Smooth muscle cell (in vitro differentiated cells): ENCODE data around the gene DNAH11. TPM values are rescaled to one million over a fixed set of nuclear protein-coding genes. Genes with fewer than 3 reads are reported as not detected.

Experiments used
- DNase-seq: peaks from one replicate; lab custom pipeline; 2025; ENCODE audit not compliant: unreplicated experiment; lab: John Stamatoyannopoulos, UW
- H2AFZ ChIP-seq: fragments of 200-600 bp; sonication (generic); 2 replicates; pipeline ENCODE4 v1.6.0; 2016; ENCODE audit warnings: antibody characterized with exemption, low read depth, mild to moderate bottlenecking
- H3F3A ChIP-seq: fragments of 200-600 bp; sonication (generic); 2 replicates; pipeline ENCODE4 v1.6.0; 2017; ENCODE audit warnings: antibody characterized with exemption, low read depth
- H3K27ac ChIP-seq: fragments of 200-600 bp; sonication (generic); 2 replicates; pipeline ENCODE4 v1.5.1; 2016; ENCODE audit warnings: low read depth, mild to moderate bottlenecking
- H3K27me3 ChIP-seq: fragments of 200-600 bp; sonication (generic); 2 replicates; pipeline ENCODE4 v1.6.1; 2016; ENCODE audit warnings: low read depth, mild to moderate bottlenecking
- H3K36me3 ChIP-seq: fragments of 200-600 bp; sonication (generic); 2 replicates; pipeline ENCODE4 v1.5.1; 2016; ENCODE audit warnings: low read depth
- H3K4me1 ChIP-seq: fragments of 200-600 bp; sonication (generic); 2 replicates; pipeline ENCODE4 v1.5.1; 2016; ENCODE audit warnings: low read depth
- H3K4me2 ChIP-seq: fragments of 200-600 bp; sonication (generic); 2 replicates; pipeline ENCODE4 v1.6.0; 2016; ENCODE audit warnings: mild to moderate bottlenecking
- H3K4me3 ChIP-seq: fragments of 200-600 bp; sonication (generic); 2 replicates; pipeline ENCODE4 v1.5.1; 2016; ENCODE audit warnings: mild to moderate bottlenecking
- H3K79me2 ChIP-seq: fragments of 200-600 bp; sonication (generic); 2 replicates; pipeline ENCODE4 v1.6.0; 2016; ENCODE audit warnings: low read depth, mild to moderate bottlenecking
- H3K9ac ChIP-seq: fragments of 200-600 bp; sonication (generic); 2 replicates; pipeline ENCODE4 v1.6.0; 2016; ENCODE audit warnings: low read depth
- H3K9me3 ChIP-seq: fragments of 200-600 bp; sonication (generic); replicated peaks from 2 replicates; pipeline ENCODE4 v1.5.1; 2016; ENCODE audit warnings: low read depth
- H4K20me1 ChIP-seq: fragments of 200-600 bp; sonication (generic); 2 replicates; pipeline ENCODE4 v1.6.0; 2016; ENCODE audit warnings: low read depth
- WGBS: methylation state at CpG from one replicate; pipeline ENCODE4 v1.1.7; 2016; ENCODE audit warnings: low lambda C conversion rate; 5-methylcytosine and 5-hydroxymethylcytosine counted together
- polyA plus RNA-seq: library from polyadenylated mRNA; unstranded; fragments of >200 nt; fragmentation: Nextera tagmentation; extraction: Ambion mirVana; gene quantifications from 2 replicates; pipeline ENCODE4 v1.2.1, GENCODE V29; 2016
- total RNA-seq: library from RNA; depleted of rRNA; stranded (reverse); fragments of >200 nt; gene quantifications from 2 replicates; pipeline ENCODE4 v1.2.3, GENCODE V29; 2014
- TF ChIP-seq, protein P1 (sequence below): fragments of 200-600 bp; sonication (generic); IDR thresholded peaks from 2 replicates; pipeline ENCODE4 v1.5.1; 2017; ENCODE audit warnings: borderline replicate concordance, mild to moderate bottlenecking, antibody characterized with exemption; ENCODE audit not compliant: insufficient read depth, poor library complexity, severe bottlenecking

The DNAH11 gene
- total and polyA plus RNA-seq, 2 experiments from 2014 or later: 0.22 to 0.63 TPM

DNA sequence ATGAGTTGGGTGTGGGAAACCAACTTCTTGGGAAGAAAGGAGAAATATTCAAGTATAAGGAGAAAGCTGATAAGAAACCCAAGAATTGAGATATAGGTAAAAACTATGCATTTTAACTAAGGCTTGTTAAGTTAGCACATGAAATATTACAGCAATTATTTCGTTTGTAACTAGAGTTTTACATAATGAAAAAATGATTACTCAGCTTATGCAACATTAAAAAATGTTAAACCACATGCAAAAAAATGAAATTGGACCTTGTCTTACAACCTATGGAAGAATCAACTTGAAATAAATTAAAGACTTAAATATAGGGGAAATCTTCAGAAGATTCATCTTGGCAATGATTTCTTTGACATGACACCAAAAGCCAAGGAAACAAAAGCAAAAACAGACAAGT is 219.6 kb downstream of the DNAH11 start:
- no peaks in the 10 kb centered on the region for H3K9me3 ChIP-seq
- no peak overlapping the region for H2AFZ ChIP-seq
- peaks cover 6% of the 10 kb centered on the region for H3K27me3 ChIP-seq
- H3K4me1 ChIP-seq: peaks cover 13% of the 10 kb centered on the region
- no peak overlapping the region for H3K27ac ChIP-seq
- TF ChIP-seq, protein P1, sequence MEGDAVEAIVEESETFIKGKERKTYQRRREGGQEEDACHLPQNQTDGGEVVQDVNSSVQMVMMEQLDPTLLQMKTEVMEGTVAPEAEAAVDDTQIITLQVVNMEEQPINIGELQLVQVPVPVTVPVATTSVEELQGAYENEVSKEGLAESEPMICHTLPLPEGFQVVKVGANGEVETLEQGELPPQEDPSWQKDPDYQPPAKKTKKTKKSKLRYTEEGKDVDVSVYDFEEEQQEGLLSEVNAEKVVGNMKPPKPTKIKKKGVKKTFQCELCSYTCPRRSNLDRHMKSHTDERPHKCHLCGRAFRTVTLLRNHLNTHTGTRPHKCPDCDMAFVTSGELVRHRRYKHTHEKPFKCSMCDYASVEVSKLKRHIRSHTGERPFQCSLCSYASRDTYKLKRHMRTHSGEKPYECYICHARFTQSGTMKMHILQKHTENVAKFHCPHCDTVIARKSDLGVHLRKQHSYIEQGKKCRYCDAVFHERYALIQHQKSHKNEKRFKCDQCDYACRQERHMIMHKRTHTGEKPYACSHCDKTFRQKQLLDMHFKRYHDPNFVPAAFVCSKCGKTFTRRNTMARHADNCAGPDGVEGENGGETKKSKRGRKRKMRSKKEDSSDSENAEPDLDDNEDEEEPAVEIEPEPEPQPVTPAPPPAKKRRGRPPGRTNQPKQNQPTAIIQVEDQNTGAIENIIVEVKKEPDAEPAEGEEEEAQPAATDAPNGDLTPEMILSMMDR: no peak
- no peak overlapping the region for H3K4me3 ChIP-seq
- no peaks in the 10 kb centered on the region for H4K20me1 ChIP-seq
- no peak overlapping the region for H3K4me2 ChIP-seq
- H3K36me3 ChIP-seq: no peaks in the 10 kb centered on the region
- H3K9ac ChIP-seq: no peak overlapping the region
- 81% methylated on average over 1 of the region's 1 CpG for whole genome bisulfite sequencing
- H3K79me2 ChIP-seq: no peaks in the 10 kb centered on the region
- no peaks in the 10 kb centered on the region for H3F3A ChIP-seq
- DNase-seq: no peak

DNA sequence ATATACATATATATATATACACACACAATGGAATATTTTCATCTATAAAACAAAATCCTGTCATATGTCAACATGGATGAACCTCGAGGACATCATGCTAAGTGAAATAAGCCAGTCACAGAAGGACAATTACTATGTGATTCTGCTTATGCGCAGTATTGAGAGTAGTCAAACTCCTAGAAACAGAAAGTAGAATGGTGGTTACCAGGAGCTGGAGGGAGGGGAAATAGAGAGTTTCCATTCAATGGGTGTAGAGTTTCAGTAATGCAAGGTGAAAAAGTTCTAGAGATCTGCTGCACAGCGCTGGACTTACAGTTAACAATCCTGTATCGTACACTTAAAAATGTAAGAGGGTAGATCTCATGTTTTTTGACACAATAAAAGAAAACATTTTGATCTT is 221.0 kb downstream of the DNAH11 start:
- Histone ChIP-seq H3K4me3 (no peak overlapping the region), H3K36me3 (no peaks in the 10 kb centered on the region), H3K9ac (no peak overlapping the region), H3K9me3 (no peaks in the 10 kb centered on the region), H2AFZ (no peak overlapping the region), H3K27me3 (peaks cover 19% of the 10 kb centered on the region), H3K27ac (no peak overlapping the region), H3F3A (no peaks in the 10 kb centered on the region), H4K20me1 (no peaks in the 10 kb centered on the region), H3K79me2 (no peaks in the 10 kb centered on the region), H3K4me1 (peaks cover 13% of the 10 kb centered on the region), H3K4me2 (no peak overlapping the region)
- TF ChIP-seq, protein P1: no peak
- WGBS: 96% methylated on average over 4 of the region's 4 CpGs
- no peak for DNase-seq

DNA sequence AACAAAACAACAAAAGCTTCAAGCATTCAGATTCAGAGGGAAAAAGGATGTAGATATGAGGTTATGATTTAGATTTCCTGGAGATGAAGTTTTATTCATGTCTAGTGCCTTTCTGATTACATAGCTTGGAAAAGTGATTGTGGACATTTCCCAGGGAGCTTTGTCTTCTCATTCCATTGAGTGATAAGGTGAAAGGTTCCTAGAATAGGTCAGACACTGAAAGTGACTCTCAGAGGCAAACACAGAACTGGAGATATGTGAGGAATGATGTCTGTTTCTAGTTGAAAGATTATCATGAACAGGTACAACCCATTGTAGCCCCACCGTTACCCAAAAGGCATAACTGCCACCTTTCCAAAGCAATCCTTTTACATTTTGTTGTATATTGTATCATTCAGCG is 223.4 kb downstream of the DNAH11 start:
- TF ChIP-seq, protein P1: no peak
- H3K4me2 ChIP-seq: no peak overlapping the region
- 38% methylated on average over 2 of the region's 2 CpGs for WGBS

DNA sequence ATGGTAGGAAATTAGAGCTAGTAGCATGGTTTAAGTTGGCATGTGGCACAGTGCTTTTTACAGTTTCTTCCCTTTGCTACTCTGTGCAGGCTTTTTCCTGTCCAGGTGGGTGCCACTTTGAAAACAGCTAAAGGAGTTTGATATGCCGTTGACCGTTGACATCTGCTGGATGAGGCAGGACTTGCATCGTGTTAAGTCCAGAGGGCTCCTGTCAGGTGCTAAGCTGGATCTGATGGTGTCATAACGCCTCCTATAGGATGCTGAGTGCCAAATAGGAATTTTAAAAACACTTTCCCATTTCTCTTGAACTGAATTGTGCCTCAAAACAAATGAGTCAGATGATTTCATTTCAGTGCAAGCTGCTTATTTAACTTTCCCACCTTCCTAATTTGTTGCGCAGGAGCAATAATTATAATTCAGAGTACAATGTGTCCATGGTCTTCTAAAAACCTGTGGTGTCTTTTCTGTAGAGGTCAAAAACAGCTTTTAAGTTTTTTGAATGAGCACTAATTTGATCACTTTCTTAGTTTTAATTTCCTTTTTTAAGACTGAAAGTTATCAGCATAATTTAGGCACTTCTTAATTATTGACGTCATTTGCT is 224.6 kb downstream of the DNAH11 start:
- H2AFZ ChIP-seq: no peak overlapping the region
- no peak overlapping the region for H3K27ac ChIP-seq
- H3K4me1 ChIP-seq: peaks cover 22% of the 10 kb centered on the region
- H3K79me2 ChIP-seq: no peaks in the 10 kb centered on the region
- H3F3A ChIP-seq: no peaks in the 10 kb centered on the region
- no peaks in the 10 kb centered on the region for H4K20me1 ChIP-seq
- TF ChIP-seq, protein P1: peak; percentile 47
- no peaks in the 10 kb centered on the region for H3K9me3 ChIP-seq
- WGBS: 27% methylated on average over 6 of the region's 6 CpGs
- DNase-seq: no peak
- H3K27me3 ChIP-seq: peaks cover 52% of the 10 kb centered on the region
- no peaks in the 10 kb centered on the region for H3K36me3 ChIP-seq
- no peak overlapping the region for H3K9ac ChIP-seq
- no peak overlapping the region for H3K4me2 ChIP-seq
- no peak overlapping the region for H3K4me3 ChIP-seq

More for the DNA sequence above, 223.4 kb downstream of the DNAH11 start:
- H3F3A ChIP-seq: no peaks in the 10 kb centered on the region
- H3K36me3 ChIP-seq: no peaks in the 10 kb centered on the region
- H3K79me2 ChIP-seq: no peaks in the 10 kb centered on the region
- no peak overlapping the region for H2AFZ ChIP-seq
- no peaks in the 10 kb centered on the region for H4K20me1 ChIP-seq
- no peak overlapping the region for H3K9ac ChIP-seq
- peaks cover 13% of the 10 kb centered on the region for H3K4me1 ChIP-seq
- no peak overlapping the region for H3K27ac ChIP-seq
- no peak overlapping the region for H3K4me3 ChIP-seq
- H3K27me3 ChIP-seq: peaks cover 40% of the 10 kb centered on the region
- no peaks in the 10 kb centered on the region for H3K9me3 ChIP-seq
- no peak for DNase-seq
